HCT116 (cell line): ENCODE measurements around the gene NTMT2. TPM values are rescaled to one million over a fixed set of nuclear protein-coding genes. Genes with fewer than 3 reads are reported as not detected.

ENCODE experiments used
- ATAC-seq: fragments of 200-7000 bp; cut with Tn5 transposase; 2 replicates; pipeline ENCODE4 v1.9.1; 2020; ENCODE audit warnings: mild to moderate bottlenecking, moderate library complexity
- BruUV-seq: library from RNA; stranded (reverse); fragments of 400-500 nt; replicated peaks from 2 replicates; lab custom pipeline; 2021; lab: Mats Ljungman, UMichigan
- CTCF ChIA-PET: fragments of 300-600 bp; sonication (Branson Sonifier 250); formaldehyde crosslinking; loops from one replicate; lab custom pipeline; 2021; ENCODE audit warnings: antibody characterized with exemption; lab: Charles Lee
- POLR2A ChIA-PET: fragments of 300-600, 350-600 bp; sonication (Branson Sonifier 250); formaldehyde crosslinking; loops from one replicate; lab custom pipeline; 2021; ENCODE audit warnings: antibody characterized with exemption; lab: Charles Lee
- RAD21 ChIA-PET, 2 experiments: fragments of 300-600 bp; sonication (Branson Sonifier 250); formaldehyde crosslinking; loops; one replicate each; lab custom pipeline; 2023; ENCODE audit warnings: low total read pairs in 2 of 2; ENCODE audit not compliant: uncharacterized antibody in 2 of 2, unreplicated experiment in 2 of 2, low non-redundant PET in 1 of 2; lab: Charles Lee
- DNase-seq: peaks from one replicate; pipeline ENCODE4 v3.0.0-alpha.2; 2010; ENCODE audit warnings: low read depth, low spot score
- H2AFZ ChIP-seq: fragments of 200-600 bp; shearing (Covaris generic), sonication (generic); 2 replicates; pipeline ENCODE4 v1.6.1; 2017; ENCODE audit warnings: low read depth, mixed run types, mixed read lengths, antibody characterized with exemption, low read length; ENCODE audit not compliant: poor library complexity, severe bottlenecking
- H3K27ac ChIP-seq: 2 replicates; pipeline ENCODE4 v1.5.1; 2012; ENCODE audit warnings: low read depth, low read length
- H3K27me3 ChIP-seq: fragments of 200-600 bp; sonication (generic); 2 replicates; pipeline ENCODE4 v1.6.1; 2016; ENCODE audit warnings: mixed run types, low read length, mixed read lengths; ENCODE audit not compliant: insufficient read depth
- H3K36me3 ChIP-seq, 2 experiments: fragments of 200-500 bp in 1 of 2; fragments of 200-600 bp in 1 of 2; sonication (Bioruptor generic) in 1 of 2; sonication (generic) in 1 of 2; 2 replicates each; pipeline versions ENCODE4 v1.5.1 to v1.6.1; 2014 to 2016; ENCODE audit warnings: low read length in 2 of 2, inconsistent platforms in 1 of 2, mixed read lengths in 1 of 2, mixed run types in 1 of 2; ENCODE audit not compliant: insufficient read depth in 2 of 2, control insufficient read depth in 1 of 2
- H3K4me1 ChIP-seq, 2 experiments: fragments of 200-600 bp in 1 of 2; sonication (generic) in 1 of 2; 2 replicates each; pipeline versions ENCODE4 v1.5.1 to v1.6.1; 2012 to 2017; ENCODE audit warnings: low read length in 2 of 2, inconsistent platforms in 1 of 2, mild to moderate bottlenecking in 1 of 2, mixed read lengths in 1 of 2, mixed run types in 1 of 2, moderate library complexity in 1 of 2; ENCODE audit not compliant: insufficient read depth in 2 of 2, control insufficient read depth in 1 of 2
- H3K4me2 ChIP-seq: fragments of 200-600 bp; sonication (generic); 2 replicates; pipeline ENCODE4 v1.6.1; 2017; ENCODE audit warnings: mixed run types, low read length, mixed read lengths
- H3K4me3 ChIP-seq, 2 experiments: fragments of 200-600 bp in 1 of 2; sonication (generic) in 1 of 2; replicated peaks in 1 of 2; 2 replicates each; pipeline ENCODE4 v1.5.1; 2011 to 2016; ENCODE audit warnings: low read length in 2 of 2, control low read depth in 1 of 2, low read depth in 1 of 2, mild to moderate bottlenecking in 1 of 2, mixed read lengths in 1 of 2, mixed run types in 1 of 2
- H3K79me2 ChIP-seq: fragments of 200-600 bp; sonication (generic); 2 replicates; pipeline ENCODE4 v1.6.1; 2017; ENCODE audit warnings: mild to moderate bottlenecking, mixed run types, low read length, moderate library complexity, mixed read lengths; ENCODE audit not compliant: insufficient read depth
- H3K9ac ChIP-seq: fragments of 200-600 bp; sonication (generic); 2 replicates; pipeline ENCODE4 v1.6.1; 2016; ENCODE audit warnings: low read length, mixed read lengths
- H3K9me2 ChIP-seq: fragments of 200-600 bp; sonication (generic), shearing (Covaris generic); 2 replicates; pipeline ENCODE4 v1.6.1; 2017; ENCODE audit warnings: mixed run types, mild to moderate bottlenecking, moderate library complexity; ENCODE audit not compliant: insufficient read depth
- H3K9me3 ChIP-seq, 2 experiments: fragments of 200-500 bp in 1 of 2; fragments of 200-600 bp in 1 of 2; sonication (Bioruptor generic) in 1 of 2; sonication (generic) in 1 of 2; 2 replicates each; pipeline ENCODE4 v1.6.1; 2014 to 2017; ENCODE audit warnings: low read length in 2 of 2, mixed read lengths in 2 of 2, inconsistent platforms in 1 of 2, low read depth in 1 of 2, mild to moderate bottlenecking in 1 of 2, mixed run types in 1 of 2, moderate library complexity in 1 of 2; ENCODE audit not compliant: control insufficient read depth in 1 of 2, insufficient read depth in 1 of 2
- H4K20me1 ChIP-seq: fragments of 200-600 bp; sonication (generic), shearing (Covaris generic); 2 replicates; pipeline ENCODE4 v1.6.1; 2017; ENCODE audit warnings: mixed run types, mild to moderate bottlenecking, moderate library complexity; ENCODE audit not compliant: insufficient read depth
- EZH2 ChIP-seq: fragments of 200-600 bp; sonication (generic); IDR thresholded peaks from 2 replicates; pipeline ENCODE4 v1.6.1; 2017; ENCODE audit warnings: antibody characterized with exemption, mixed run types
- RAD21 ChIP-seq: IDR thresholded peaks from 2 replicates; pipeline ENCODE4 v1.6.1; 2012; ENCODE audit warnings: low read depth, mild to moderate bottlenecking
- YY1 ChIP-seq: IDR thresholded peaks from 2 replicates; pipeline ENCODE4 v1.6.1; 2011; ENCODE audit warnings: low read length, low read depth, moderate library complexity, mild to moderate bottlenecking; ENCODE audit not compliant: insufficient replicate concordance; ENCODE audit errors: extremely low read depth
- ZNF274 ChIP-seq: fragments of 200-500 bp; sonication (Bioruptor generic); IDR thresholded peaks from 2 replicates; pipeline ENCODE4 v1.6.1; 2014; ENCODE audit warnings: mild to moderate bottlenecking, low read depth, low read length, inconsistent platforms
- intact Hi-C: fragments of 100-400 bp; cut with micrococcal nuclease; formaldehyde crosslinking; loops from 2 replicates; pipeline ENCODE4 v1.10.0; 2022
- total RNA-seq: library from RNA; stranded (reverse); gene quantifications from one replicate; pipeline ENCODE4 v1.2.1, GENCODE V29; 2021; ENCODE audit not compliant: unreplicated experiment

The NTMT2 gene
- total RNA-seq, 1 experiment from 2014 or later, result not detected

- H2AFZ ChIP-seq, result no peak overlapping the region
- H3K36me3 ChIP-seq, result no peaks in the 10 kb centered on the region
- H3K27me3 ChIP-seq, result no peaks in the 10 kb centered on the region
- ChIA-PET POLR2A (no interaction called here), RAD21 (no interaction called here)
- no peak overlapping the region for H3K4me3 ChIP-seq
- no peak overlapping the region for H3K4me2 ChIP-seq
- TF ChIP-seq EZH2, result no peak
- TF ChIP-seq, all 23 proteins: peak for 0
- no peaks in the 10 kb centered on the region for H3K79me2 ChIP-seq
- no peaks in the 10 kb centered on the region for H3K9me3 ChIP-seq
- BruUV-seq, result no TSS peak
- no peak overlapping the region for H3K9ac ChIP-seq
- no peak overlapping the region for H3K27ac ChIP-seq
- H3K4me1 ChIP-seq, result no peaks in the 10 kb centered on the region
- H3K9me2 ChIP-seq, result no peaks in the 10 kb centered on the region
- CTCF ChIA-PET, result no interaction called here
- DNase-seq (no peak), ATAC-seq (no peak)
- intact Hi-C loops, result no loop called here
- H4K20me1 ChIP-seq, result no peaks in the 10 kb centered on the region
These were observed 50.9 kb downstream of the NTMT2 start for GRCh38 chr1:170196490-170197236.

GRCh38 chr1:170198090-170198489 lies 52.3 kb downstream of the NTMT2 start:
- ChIA-PET CTCF (no interaction called here), RAD21 (no interaction called here), POLR2A (no interaction called here)
- H3K9ac ChIP-seq, result no peak overlapping the region
- H2AFZ ChIP-seq, result no peak overlapping the region
- no peaks in the 10 kb centered on the region for H3K9me3 ChIP-seq
- intact Hi-C loops, result no loop called here
- no peak overlapping the region for H3K4me2 ChIP-seq
- no peak for DNase-seq
- BruUV-seq, result no TSS peak
- H3K4me1 ChIP-seq, result no peaks in the 10 kb centered on the region
- no peak overlapping the region for H3K4me3 ChIP-seq
- H3K9me2 ChIP-seq, result no peaks in the 10 kb centered on the region
- no peaks in the 10 kb centered on the region for H4K20me1 ChIP-seq
- no peak for ATAC-seq
- H3K27ac ChIP-seq, result no peak overlapping the region
- H3K27me3 ChIP-seq, result no peaks in the 10 kb centered on the region
- H3K36me3 ChIP-seq, result no peaks in the 10 kb centered on the region
- H3K79me2 ChIP-seq, result no peaks in the 10 kb centered on the region
- TF ChIP-seq ZNF274, result no peak
- TF ChIP-seq YY1, result no peak
- TF ChIP-seq RAD21, result no peak
